IMR-90 (cell line): ENCODE measurements around the gene WNK4. TPM values are rescaled to one million over a fixed set of nuclear protein-coding genes. Genes with fewer than 3 reads are reported as not detected.

Experiments
- ATAC-seq: fragments of 200-7000 bp; cut with Tn5 transposase; 2 replicates; pipeline ENCODE4 v1.9.1; 2020; ENCODE audit warnings: low read depth, mild to moderate bottlenecking, moderate library complexity
- BruUV-seq: library from RNA; stranded (reverse); fragments of 400-500 nt; replicated peaks from 2 replicates; lab custom pipeline; 2021; lab: Mats Ljungman, UMichigan
- CTCF ChIA-PET: fragments of 300-600 bp; formaldehyde crosslinking; extraction: SDS; loops from one replicate; lab custom pipeline; 2021; ENCODE audit warnings: antibody characterized with exemption; lab: Yijun Ruan, JAX
- POLR2A ChIA-PET: fragments of 300-600 bp; sonication (Branson Sonifier 250); formaldehyde crosslinking; loops from one replicate; lab custom pipeline; 2022; ENCODE audit warnings: antibody characterized with exemption; ENCODE audit not compliant: unreplicated experiment; lab: Charles Lee
- DNase-seq: peaks from one replicate; pipeline ENCODE4 v3.0.0; 2013
- H2AFZ ChIP-seq: replicated peaks from 2 replicates; pipeline ENCODE3; 2013; ENCODE audit warnings: low read length, mild to moderate bottlenecking; ENCODE audit not compliant: poor library complexity
- H2AK5ac ChIP-seq: 2 replicates; pipeline ENCODE4 v1.6.1; 2013; ENCODE audit warnings: low read depth, low read length, inconsistent platforms
- H2AK9ac ChIP-seq: replicated peaks from 2 replicates; pipeline ENCODE3; 2013; ENCODE audit warnings: mild to moderate bottlenecking, low read depth, low read length, moderate library complexity; ENCODE audit not compliant: poor library complexity
- H2BK120ac ChIP-seq: 2 replicates; pipeline ENCODE4 v1.6.1; 2013; ENCODE audit warnings: low read depth, low read length, inconsistent platforms
- H2BK15ac ChIP-seq: 3 replicates; pipeline ENCODE4 v1.6.1; 2013; ENCODE audit warnings: low read depth, low read length, inconsistent platforms
- H2BK20ac ChIP-seq: 2 replicates; pipeline ENCODE4 v1.6.1; 2013; ENCODE audit warnings: low read depth, mild to moderate bottlenecking, inconsistent platforms, low read length, moderate library complexity
- H2BK5ac ChIP-seq: 2 replicates; pipeline ENCODE4 v1.6.1; 2013; ENCODE audit warnings: mild to moderate bottlenecking, low read depth, low read length, inconsistent platforms; ENCODE audit not compliant: poor library complexity, severe bottlenecking
- H3K14ac ChIP-seq: replicated peaks from 2 replicates; pipeline ENCODE4 v1.6.1; 2013; ENCODE audit warnings: low read depth, low read length, inconsistent platforms
- H3K18ac ChIP-seq: 2 replicates; pipeline ENCODE4 v1.6.1; 2013; ENCODE audit warnings: low read depth, low read length, control low read depth
- H3K23ac ChIP-seq: 2 replicates; pipeline ENCODE4 v1.6.1; 2013; ENCODE audit warnings: low read depth, low read length, inconsistent platforms
- H3K27ac ChIP-seq: 2 replicates; pipeline ENCODE4 v1.5.1; 2013; ENCODE audit warnings: mild to moderate bottlenecking, control low read depth, low read length; ENCODE audit not compliant: insufficient read depth
- H3K27me3 ChIP-seq: 2 replicates; pipeline ENCODE4 v1.6.1; 2013; ENCODE audit warnings: low read length; ENCODE audit not compliant: control insufficient read depth, insufficient read depth
- H3K36me3 ChIP-seq: 2 replicates; pipeline ENCODE4 v1.6.1; 2013; ENCODE audit warnings: low read length, mixed read lengths; ENCODE audit not compliant: control insufficient read depth, insufficient read depth
- H3K4ac ChIP-seq: 2 replicates; pipeline ENCODE4 v1.6.1; 2013; ENCODE audit warnings: low read depth, low read length, inconsistent platforms
- H3K4me1 ChIP-seq: 2 replicates; pipeline ENCODE4 v1.6.1; 2013; ENCODE audit warnings: low read length, mixed read lengths; ENCODE audit not compliant: control insufficient read depth, insufficient read depth
- H3K4me2 ChIP-seq: 2 replicates; pipeline ENCODE4 v1.6.1; 2013; ENCODE audit warnings: low read depth, mild to moderate bottlenecking, control low read depth, low read length, moderate library complexity
- H3K4me3 ChIP-seq: 2 replicates; pipeline ENCODE4 v1.5.1; 2013; ENCODE audit warnings: low read depth, mild to moderate bottlenecking, control low read depth, low read length, moderate library complexity; ENCODE audit not compliant: insufficient read depth
- H3K56ac ChIP-seq: 2 replicates; pipeline ENCODE4 v1.6.1; 2013; ENCODE audit warnings: low read length, inconsistent platforms; ENCODE audit not compliant: insufficient read depth; ENCODE audit errors: extremely low read depth
- H3K79me1 ChIP-seq, 2 experiments: 2 replicates each; pipeline ENCODE4 v1.6.1; 2013; ENCODE audit warnings: low read length in 2 of 2, inconsistent platforms in 1 of 2, low read depth in 1 of 2
- H3K9ac ChIP-seq: 2 replicates; pipeline ENCODE4 v1.6.1; 2013; ENCODE audit warnings: low read depth, low read length, control low read depth
- H3K9me1 ChIP-seq: 2 replicates; pipeline ENCODE4 v1.6.1; 2013; ENCODE audit warnings: low read length, inconsistent platforms; ENCODE audit not compliant: insufficient read depth
- H3K9me3 ChIP-seq: 2 replicates; pipeline ENCODE4 v1.6.1; 2013; ENCODE audit warnings: low read length; ENCODE audit not compliant: control insufficient read depth, insufficient read depth
- H4K20me1 ChIP-seq: 2 replicates; pipeline ENCODE4 v1.6.1; 2013; ENCODE audit warnings: low read length, inconsistent platforms; ENCODE audit not compliant: insufficient read depth
- H4K5ac ChIP-seq: 2 replicates; pipeline ENCODE4 v1.6.1; 2013; ENCODE audit warnings: mild to moderate bottlenecking, low read depth, low read length, control low read depth
- H4K8ac ChIP-seq, 2 experiments: 2 replicates each; pipeline ENCODE4 v1.6.1; 2013; ENCODE audit warnings: low read depth in 2 of 2, low read length in 2 of 2, control low read depth in 1 of 2, inconsistent platforms in 1 of 2
- H4K91ac ChIP-seq: 2 replicates; pipeline ENCODE4 v1.6.1; 2013; ENCODE audit warnings: low read depth, low read length, inconsistent platforms; ENCODE audit not compliant: insufficient read depth
- CTCF ChIP-seq: conservative IDR thresholded peaks from 2 replicates; pipeline ENCODE4 v1.5.1; 2012; ENCODE audit warnings: mild to moderate bottlenecking, low read depth, low read length, improper control_type of control experiment
- RCOR1 ChIP-seq: IDR thresholded peaks from 2 replicates; pipeline ENCODE4 v1.6.1; 2012; ENCODE audit warnings: mild to moderate bottlenecking, low read length, improper control_type of control experiment; ENCODE audit not compliant: insufficient replicate concordance
- WGBS, 2 experiments: methylation state at CpG; one replicate each; pipeline versions ENCODE4 v1.1.5 to v1.1.7; 2013; ENCODE audit warnings: missing lambda C conversion rate in 2 of 2; ENCODE audit not compliant: insufficient read length in 1 of 2; ENCODE audit errors: extremely low coverage in 2 of 2; 5-methylcytosine and 5-hydroxymethylcytosine counted together
- dilution Hi-C: fragments of 300-500 bp; cut with HindIII; formaldehyde crosslinking; loops from one replicate; pipeline ENCODE4 v1.14.3; 2018; ENCODE audit warnings: low sequenced_read_pairs; ENCODE audit not compliant: unreplicated experiment
- in situ Hi-C: fragments of 300-500 bp; cut with MboI; formaldehyde crosslinking; loops from 3 replicates; pipeline ENCODE4 v1.14.3; 2019; ENCODE audit warnings: low sequenced_read_pairs, inconsistent platforms, mixed read lengths
- intact Hi-C: fragments of 100-400 bp; cut with micrococcal nuclease; formaldehyde crosslinking; loops from 2 replicates; pipeline ENCODE4 v1.10.0; 2022
- polyA plus RNA-seq, 3 experiments: library from polyadenylated mRNA; depleted of rRNA; stranded (reverse); fragments of >200 nt; gene quantifications; 2 replicates each; pipeline ENCODE4 v1.2.3, GENCODE V29; 2012; ENCODE audit warnings: low replicate concordance in 1 of 3
- total RNA-seq: library from RNA; depleted of rRNA; stranded (reverse); fragments of >200 nt; gene quantifications from 2 replicates; pipeline ENCODE4 v1.2.3, GENCODE V29; 2012

Gene WNK4
- total and polyA plus RNA-seq, 2 of the 4 experiments (the other 2 are of a cell fraction): 1.3 to 15.1 TPM

- Histone ChIP-seq H2BK15ac (no peak overlapping the region), H3K4me3 (peak overlapping the region; percentile 75), H4K91ac (peak overlapping the region; percentile 68; the same call in 1 of the 2 replicates), H3K56ac (peak overlapping the region; percentile 61; the same call in 1 of the 2 replicates), H2AFZ (peak overlapping the region; percentile 99), H4K8ac (peak overlapping the region; percentile 35 to 74; a peak in 3 of 4 replicates), H2BK5ac (peak overlapping the region; percentile 47), H3K4me1 (0 out of 2 replicates have a peak, but pooled peaks cover 2% of the 10 kb centered on the region), H2AK5ac (peak overlapping the region; percentile 84; the same call in 1 of the 2 replicates), H3K9me1 (peaks cover 8% of the 10 kb centered on the region; the same call in 1 of the 2 replicates), H2AK9ac (peak overlapping the region; percentile 95), H3K9ac (peak overlapping the region; percentile 84; the same call in 1 of the 2 replicates), H2BK20ac (no peak overlapping the region), H3K27me3 (peaks cover 2% of the 10 kb centered on the region; the same call in 1 of the 2 replicates), H3K27ac (no peak overlapping the region; the same call in 1 of the 2 replicates), H3K4me2 (peak overlapping the region; percentile 97), H4K20me1 (no peaks in the 10 kb centered on the region), H2BK120ac (peak overlapping the region; percentile 16; the same call in 1 of the 2 replicates), H3K18ac (peak overlapping the region; percentile 20; the same call in 1 of the 2 replicates), H3K23ac (0 out of 2 replicates have a peak overlapping the region, but pooled peaks have one; percentile 55), H3K36me3 (no peaks in the 10 kb centered on the region), H3K4ac (peak overlapping the region; percentile 70), H3K9me3 (no peaks in the 10 kb centered on the region), H3K14ac (peak overlapping the region; percentile 77), H4K5ac (peak overlapping the region; percentile 65; the same call in 1 of the 2 replicates), H3K79me1 (peaks cover 12 to 39% of the 10 kb centered on the region in 2 experiments)
- BruUV-seq: no TSS peak
- ATAC-seq: no peak
- TF ChIP-seq RCOR1: no peak
- 0 out of 2 replicates have a peak, but pooled peaks have one; percentile 14 for TF ChIP-seq CTCF
- dilution Hi-C loops (no loop called here), in situ Hi-C loops (no loop called here), intact Hi-C loops (no loop called here)
- DNase-seq: no peak
- CTCF ChIA-PET: interaction anchor here (0.6 kb wide), 1 partner anchor 20 kb away, joined by 3 read pairs; no protein-coding TSS in a partner anchor
- WGBS, 2 experiments: 0% methylated on average over 1 of the region's 10 CpGs; no CpG with 5 or more reads in 1 of the 2 experiments
- POLR2A ChIA-PET: no interaction called here
These were observed 36.7 kb upstream of the WNK4 start for GRCh38 chr17:42743595-42744282.
